Loucy (cell line): ENCODE results near the gene GAPVD1.
"Not testable (repeated sequence)": the region's sequence is repeated elsewhere in the genome, so short reads cannot be mapped to it uniquely, and the experiment has no call there.

Experiments used
- H2AFZ ChIP-seq: fragments of 200-600 bp; sonication (generic); 2 replicates; pipeline ENCODE4 v1.6.0; 2016; ENCODE audit warnings: antibody characterized with exemption, mild to moderate bottlenecking, low read length, moderate library complexity
- H3F3A ChIP-seq: fragments of 200-600 bp; 2 replicates; pipeline ENCODE4 v1.6.0; 2016; ENCODE audit warnings: antibody characterized with exemption, low read depth, mild to moderate bottlenecking
- H3K27me3 ChIP-seq: fragments of 200-600 bp; sonication (generic); 2 replicates; pipeline ENCODE4 v1.6.1; 2014; ENCODE audit warnings: low read length, mild to moderate bottlenecking; ENCODE audit not compliant: insufficient read depth, poor library complexity, severe bottlenecking
- H3K36me3 ChIP-seq: fragments of 200-600 bp; sonication (generic); 2 replicates; pipeline ENCODE4 v1.6.1; 2016; ENCODE audit warnings: low read length; ENCODE audit not compliant: insufficient read depth
- H3K4me1 ChIP-seq: fragments of 200-600 bp; sonication (generic); 2 replicates; pipeline ENCODE4 v1.5.1; 2014; ENCODE audit warnings: low read length, mild to moderate bottlenecking; ENCODE audit not compliant: insufficient read depth, poor library complexity, severe bottlenecking
- H3K4me2 ChIP-seq: fragments of 200-600 bp; sonication (generic); 2 replicates; pipeline ENCODE4 v1.6.0; 2014; ENCODE audit warnings: antibody characterized with exemption, low read length, low read depth, mild to moderate bottlenecking; ENCODE audit not compliant: poor library complexity, severe bottlenecking
- H3K4me3 ChIP-seq: fragments of 200-600 bp; sonication (generic); 2 replicates; pipeline ENCODE4 v1.5.1; 2014; ENCODE audit warnings: low read length, mild to moderate bottlenecking, mixed read lengths; ENCODE audit not compliant: poor library complexity, severe bottlenecking
- H3K79me2 ChIP-seq: fragments of 200-600 bp; sonication (generic); 2 replicates; pipeline ENCODE4 v1.6.1; 2014; ENCODE audit warnings: low read length; ENCODE audit not compliant: insufficient read depth
- H3K9ac ChIP-seq: fragments of 200-600 bp; sonication (generic); 2 replicates; pipeline ENCODE4 v1.6.0; 2014; ENCODE audit warnings: mild to moderate bottlenecking, low read depth, low read length, moderate library complexity; ENCODE audit not compliant: poor library complexity, severe bottlenecking
- H3K9me2 ChIP-seq: fragments of 200-600 bp; sonication (generic); replicated peaks from 2 replicates; pipeline ENCODE4 v1.6.1; 2016; ENCODE audit warnings: low read depth, low read length, mixed read lengths
- H3K9me3 ChIP-seq: fragments of 200-600 bp; sonication (generic); 2 replicates; pipeline ENCODE4 v1.6.1; 2014; ENCODE audit warnings: mild to moderate bottlenecking, antibody characterized with exemption, low read length, low read depth; ENCODE audit not compliant: insufficient read depth
- H4K20me1 ChIP-seq: fragments of 200-600 bp; sonication (generic); 2 replicates; pipeline ENCODE4 v1.6.0; 2014; ENCODE audit warnings: antibody characterized with exemption, low read length, mild to moderate bottlenecking; ENCODE audit not compliant: insufficient read depth, poor library complexity, severe bottlenecking
- EZH2phosphoT487 ChIP-seq: fragments of 200-600 bp; IDR thresholded peaks from 2 replicates; pipeline ENCODE4 v1.6.1; 2018; ENCODE audit warnings: antibody characterized with exemption, mild to moderate bottlenecking, moderate library complexity, borderline replicate concordance
- TF ChIP-seq, protein P1 (sequence below): fragments of 200-600 bp; sonication (generic); conservative IDR thresholded peaks from 2 replicates; pipeline ENCODE4 v1.5.1; 2014; ENCODE audit warnings: mild to moderate bottlenecking, antibody characterized with exemption, low read length

Gene GAPVD1

DNA sequence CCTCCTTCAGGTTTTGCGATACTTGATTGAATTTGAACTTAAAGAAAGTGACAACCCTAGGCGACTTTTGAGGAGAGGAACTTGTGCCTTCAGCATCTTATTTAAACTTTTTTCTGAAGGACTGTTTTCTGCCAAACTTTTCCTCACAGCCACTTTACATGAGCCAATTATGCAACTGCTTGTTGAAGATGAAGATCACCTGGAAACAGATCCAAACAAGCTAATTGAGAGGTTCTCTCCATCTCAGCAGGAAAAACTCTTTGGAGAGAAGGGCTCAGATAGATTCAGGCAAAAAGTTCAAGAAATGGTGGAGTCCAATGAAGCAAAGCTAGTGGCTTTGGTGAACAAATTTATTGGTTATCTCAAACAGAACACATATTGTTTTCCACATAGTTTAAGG is 40.6 kb downstream of the GAPVD1 start:
- Histone ChIP-seq H3F3A (no peaks in the 10 kb centered on the region), H3K9me2 (no peaks in the 10 kb centered on the region), H3K4me1 (no peaks in the 10 kb centered on the region), H2AFZ (no peak overlapping the region), H3K4me2 (no peak overlapping the region), H3K36me3 (peaks cover 70% of the 10 kb centered on the region; the same call in 1 of the 2 replicates), H3K27me3 (no peaks in the 10 kb centered on the region), H3K9ac (no peak overlapping the region), H4K20me1 (peaks cover 13% of the 10 kb centered on the region), H3K79me2 (peaks cover 9% of the 10 kb centered on the region; the same call in 1 of the 2 replicates), H3K4me3 (no peak overlapping the region), H3K9me3 (no peaks in the 10 kb centered on the region)
- TF ChIP-seq, protein P1, sequence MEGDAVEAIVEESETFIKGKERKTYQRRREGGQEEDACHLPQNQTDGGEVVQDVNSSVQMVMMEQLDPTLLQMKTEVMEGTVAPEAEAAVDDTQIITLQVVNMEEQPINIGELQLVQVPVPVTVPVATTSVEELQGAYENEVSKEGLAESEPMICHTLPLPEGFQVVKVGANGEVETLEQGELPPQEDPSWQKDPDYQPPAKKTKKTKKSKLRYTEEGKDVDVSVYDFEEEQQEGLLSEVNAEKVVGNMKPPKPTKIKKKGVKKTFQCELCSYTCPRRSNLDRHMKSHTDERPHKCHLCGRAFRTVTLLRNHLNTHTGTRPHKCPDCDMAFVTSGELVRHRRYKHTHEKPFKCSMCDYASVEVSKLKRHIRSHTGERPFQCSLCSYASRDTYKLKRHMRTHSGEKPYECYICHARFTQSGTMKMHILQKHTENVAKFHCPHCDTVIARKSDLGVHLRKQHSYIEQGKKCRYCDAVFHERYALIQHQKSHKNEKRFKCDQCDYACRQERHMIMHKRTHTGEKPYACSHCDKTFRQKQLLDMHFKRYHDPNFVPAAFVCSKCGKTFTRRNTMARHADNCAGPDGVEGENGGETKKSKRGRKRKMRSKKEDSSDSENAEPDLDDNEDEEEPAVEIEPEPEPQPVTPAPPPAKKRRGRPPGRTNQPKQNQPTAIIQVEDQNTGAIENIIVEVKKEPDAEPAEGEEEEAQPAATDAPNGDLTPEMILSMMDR = no peak
- no peak for TF ChIP-seq EZH2phosphoT487

DNA sequence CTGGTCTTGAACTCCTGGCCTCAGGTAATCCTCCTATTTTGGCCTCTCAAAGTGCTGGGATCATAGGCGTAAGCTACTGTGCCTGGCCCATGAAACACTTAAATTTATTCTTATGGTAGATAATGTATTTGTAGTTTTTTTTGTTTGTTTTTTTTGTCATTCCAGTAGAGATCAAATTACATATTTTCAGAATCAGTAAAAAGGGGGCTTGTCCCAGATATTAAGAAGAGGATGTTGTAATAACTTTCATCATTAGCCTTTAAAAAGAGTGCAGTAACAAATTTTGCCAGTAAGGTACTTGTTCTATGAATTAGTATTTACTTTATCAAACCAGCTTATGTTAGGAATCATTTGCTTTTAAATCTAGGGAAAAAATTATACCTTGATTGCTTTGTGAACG is 42.6 kb downstream of the GAPVD1 start:
- H3K27me3 ChIP-seq = no peaks in the 10 kb centered on the region
- H3K4me3 ChIP-seq = no peak overlapping the region
- peaks cover 82% of the 10 kb centered on the region for H3K36me3 ChIP-seq
- 0 out of 2 replicates have a peak, but pooled peaks cover 2% of the 10 kb centered on the region for H3F3A ChIP-seq
- no peak overlapping the region for H3K4me2 ChIP-seq
- no peaks in the 10 kb centered on the region for H3K4me1 ChIP-seq
- no peak overlapping the region for H2AFZ ChIP-seq
- no peak for TF ChIP-seq EZH2phosphoT487
- TF ChIP-seq, protein P1 = no peak
- no peaks in the 10 kb centered on the region for H4K20me1 ChIP-seq
- no peak overlapping the region for H3K9ac ChIP-seq
- H3K9me3 ChIP-seq = no peaks in the 10 kb centered on the region
- no peaks in the 10 kb centered on the region for H3K79me2 ChIP-seq
- H3K9me2 ChIP-seq = no peaks in the 10 kb centered on the region

DNA sequence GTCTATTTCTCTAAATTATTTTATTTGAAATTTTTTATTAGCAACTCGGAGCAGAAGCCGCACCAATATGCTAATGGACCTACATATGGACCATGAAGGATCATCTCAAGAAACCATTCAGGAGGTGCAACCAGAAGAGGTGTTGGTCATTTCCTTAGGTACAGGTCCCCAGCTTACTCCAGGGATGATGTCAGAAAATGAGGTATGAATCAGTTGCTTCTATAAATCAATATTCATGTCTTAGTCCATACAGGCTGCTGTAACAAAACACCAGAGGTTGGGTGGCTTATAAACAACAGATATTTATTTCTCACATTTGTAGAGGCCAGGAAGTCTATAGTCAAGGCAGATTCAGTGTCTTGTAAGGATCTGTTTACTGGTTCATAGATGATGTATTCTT is 50.8 kb downstream of the GAPVD1 start:
- H3F3A ChIP-seq = 0 out of 2 replicates have a peak, but pooled peaks cover 2% of the 10 kb centered on the region
- TF ChIP-seq EZH2phosphoT487 = no peak
- TF ChIP-seq, protein P1 = no peak
- no peaks in the 10 kb centered on the region for H3K4me1 ChIP-seq
- H3K27me3 ChIP-seq = no peaks in the 10 kb centered on the region
- no peak overlapping the region for H2AFZ ChIP-seq
- no peaks in the 10 kb centered on the region for H3K9me2 ChIP-seq
- peaks cover 75% of the 10 kb centered on the region for H3K36me3 ChIP-seq
- H3K9ac ChIP-seq = no peak overlapping the region
- H3K79me2 ChIP-seq = no peaks in the 10 kb centered on the region
- no peaks in the 10 kb centered on the region for H4K20me1 ChIP-seq
- no peak overlapping the region for H3K4me3 ChIP-seq
- H3K9me3 ChIP-seq = no peaks in the 10 kb centered on the region
- H3K4me2 ChIP-seq = no peak overlapping the region

GRCh38 chr9:125316359-125316758 is 54.7 kb downstream of the GAPVD1 start:
- not testable (repeated sequence) for H3K4me3 ChIP-seq, H3K4me2 ChIP-seq, H3K9ac ChIP-seq, H3K27me3 ChIP-seq, H2AFZ ChIP-seq, H3K4me1 ChIP-seq, H3K9me3 ChIP-seq, H3K9me2 ChIP-seq, H3F3A ChIP-seq, H3K79me2 ChIP-seq, H4K20me1 ChIP-seq
- peaks cover 76% of the 10 kb centered on the region; the same call in 1 of the 2 replicates for H3K36me3 ChIP-seq
